Common myeloid progenitor, CD34-positive (primary cell): ENCODE data around the gene PLA2R1.
"Not testable (repeated sequence)": the region's sequence is repeated elsewhere in the genome, so short reads cannot be mapped to it uniquely, and the experiment has no call there.

Source experiments
- CTCF ChIA-PET: fragments of 350-600 bp; sonication (Branson Sonifier 250); formaldehyde crosslinking; loops from one replicate; lab custom pipeline; 2021; ENCODE audit warnings: antibody characterized with exemption; lab: Charles Lee
- POLR2A ChIA-PET: fragments of 350-600 bp; sonication (Branson Sonifier 250); formaldehyde crosslinking; loops from one replicate; lab custom pipeline; 2021; ENCODE audit warnings: antibody characterized with exemption; lab: Charles Lee
- DNase-seq, 3 donors: peaks; one replicate each; pipeline versions ENCODE4 v3.0.0 to v3.0.0-alpha.2; 2013
- H3K27ac ChIP-seq, 2 experiments: 1 replicate in 1 of 2; 2 replicates in 1 of 2; pipeline ENCODE4 v1.7.0; 2013; ENCODE audit warnings: inconsistent platforms in 2 of 2, low read length in 2 of 2, mild to moderate bottlenecking in 2 of 2, low read depth in 1 of 2, moderate library complexity in 1 of 2; ENCODE audit not compliant: severe bottlenecking in 2 of 2, insufficient read depth in 1 of 2, poor library complexity in 1 of 2
- H3K27me3 ChIP-seq, 5 experiments: replicated peaks in 2 of 5; 1 replicate in 3 of 5; 2 replicates in 2 of 5; pipeline versions ENCODE4 v1.6.1 to v1.7.0; 2013; ENCODE audit warnings: low read length in 4 of 5, mild to moderate bottlenecking in 2 of 5, moderate library complexity in 2 of 5, inconsistent platforms in 1 of 5; ENCODE audit not compliant: insufficient read depth in 5 of 5, control insufficient read depth in 4 of 5
- H3K36me3 ChIP-seq, 4 experiments: 1 replicate in 2 of 4; 2 replicates in 2 of 4; pipeline versions ENCODE4 v1.6.1 to v1.7.0; 2013; ENCODE audit warnings: low read length in 3 of 4, control low read depth in 1 of 4, mild to moderate bottlenecking in 1 of 4; ENCODE audit not compliant: control insufficient read depth in 4 of 4, insufficient read depth in 4 of 4
- H3K4me1 ChIP-seq, 4 experiments: 1 replicate in 3 of 4; 2 replicates in 1 of 4; pipeline versions ENCODE4 v1.6.1 to v1.7.1; 2013; ENCODE audit warnings: low read length in 3 of 4, mild to moderate bottlenecking in 3 of 4, control low read depth in 1 of 4, inconsistent platforms in 1 of 4, moderate library complexity in 1 of 4; ENCODE audit not compliant: control insufficient read depth in 4 of 4, insufficient read depth in 4 of 4; ENCODE audit errors: control extremely low read depth in 1 of 4
- H3K4me3 ChIP-seq, 7 experiments: 1 replicate in 4 of 7; 2 replicates in 3 of 7; pipeline versions ENCODE4 v1.5.1 to v1.7.0; 2013; ENCODE audit warnings: mild to moderate bottlenecking in 7 of 7, low read length in 6 of 7, moderate library complexity in 6 of 7, inconsistent platforms in 2 of 7, low read depth in 2 of 7, control low read depth in 1 of 7; ENCODE audit not compliant: insufficient read depth in 4 of 7, control insufficient read depth in 1 of 7; ENCODE audit errors: extremely low read depth in 1 of 7
- H3K9me3 ChIP-seq, 5 experiments: 1 replicate in 4 of 5; 2 replicates in 1 of 5; pipeline versions ENCODE4 v1.6.1 to v1.7.1; 2013; ENCODE audit warnings: low read length in 4 of 5, mild to moderate bottlenecking in 2 of 5, inconsistent platforms in 1 of 5, low read depth in 1 of 5, moderate library complexity in 1 of 5; ENCODE audit not compliant: control insufficient read depth in 4 of 5, insufficient read depth in 2 of 5; ENCODE audit errors: control extremely low read depth in 1 of 5
- WGBS: methylation state at CpG from one replicate; pipeline ENCODE4 v1.1.5; 2013; ENCODE audit not compliant: insufficient coverage; 5-methylcytosine and 5-hydroxymethylcytosine counted together

PLA2R1 gene

GRCh38 chr2:159962513-159962912 lies 99.9 kb downstream of the PLA2R1 start:
- H3K27me3 ChIP-seq, H3K4me3 ChIP-seq, H3K36me3 ChIP-seq, H3K27ac ChIP-seq, CTCF ChIA-PET, DNase-seq, H3K9me3 ChIP-seq: not testable (repeated sequence)
- POLR2A ChIA-PET: interaction anchor here (1.1 kb wide), 1 partner anchor 59 kb away, joined by 3 read pairs; no protein-coding TSS in a partner anchor
- H3K4me1 ChIP-seq: peaks cover 11 to 29% (median 16%) of the 10 kb centered on the region in 4 experiments

GRCh38 chr2:159961451-159961850 lies 101.0 kb downstream of the PLA2R1 start:
- Histone ChIP-seq H3K4me1 (peaks cover 11 to 29% (median 16%) of the 10 kb centered on the region in 4 experiments), H3K27ac (no peak overlapping the region), H3K9me3 (no peaks in the 10 kb centered on the region), H3K36me3 (no peaks in the 10 kb centered on the region), H3K4me3 (no peak overlapping the region), H3K27me3 (no peaks in the 10 kb centered on the region)
- POLR2A ChIA-PET: interaction anchor here (0.6 kb wide), 1 partner anchor 13 kb away, joined by 7 read pairs; no protein-coding TSS in a partner anchor
- WGBS: 100% methylated on average over 3 of the region's 4 CpGs
- CTCF ChIA-PET: interaction anchor here (0.9 kb wide), 1 partner anchor 30 kb away, joined by 3 read pairs; no protein-coding TSS in a partner anchor
- no peak for DNase-seq

- Histone ChIP-seq H3K27ac (no peak overlapping the region), H3K9me3 (no peaks in the 10 kb centered on the region), H3K27me3 (no peaks in the 10 kb centered on the region), H3K4me3 (no peak overlapping the region), H3K36me3 (no peaks in the 10 kb centered on the region), H3K4me1 (peaks cover 11 to 29% (median 16%) of the 10 kb centered on the region in 4 experiments)
- DNase-seq: no peak
- 100% methylated on average over 2 of the region's 2 CpGs for WGBS
- CTCF ChIA-PET: interaction anchor here (0.9 kb wide), 1 partner anchor 30 kb away, joined by 3 read pairs; no protein-coding TSS in a partner anchor
- POLR2A ChIA-PET: interaction anchor here (0.6 kb wide), 2 partner anchors 13 to 88 kb away, joined by 3 to 7 read pairs; no protein-coding TSS in a partner anchor
Measured at GRCh38 chr2:159961037-159961436, 101.4 kb downstream of the PLA2R1 start.

GRCh38 chr2:159960414-159960813 lies 102.0 kb downstream of the PLA2R1 start:
- CTCF ChIA-PET: no interaction called here
- Histone ChIP-seq H3K9me3 (no peaks in the 10 kb centered on the region), H3K36me3 (no peaks in the 10 kb centered on the region), H3K4me3 (no peak overlapping the region), H3K4me1 (peaks cover 11 to 29% (median 16%) of the 10 kb centered on the region in 4 experiments), H3K27me3 (no peaks in the 10 kb centered on the region), H3K27ac (no peak overlapping the region)
- DNase-seq: peak; percentile 57 to 90 (median 83)
- WGBS: no CpG with 5 or more reads among the region's 2 CpGs
- POLR2A ChIA-PET: interaction anchor here (0.6 kb wide), 1 partner anchor 88 kb away, joined by 3 read pairs; no protein-coding TSS in a partner anchor

GRCh38 chr2:159959136-159959535 lies 103.3 kb downstream of the PLA2R1 start:
- H3K9me3 ChIP-seq: no peaks in the 10 kb centered on the region
- no CpG with 5 or more reads among the region's 3 CpGs for WGBS
- H3K4me1 ChIP-seq: peaks cover 11 to 29% (median 16%) of the 10 kb centered on the region in 4 experiments
- no peaks in the 10 kb centered on the region for H3K27me3 ChIP-seq
- ChIA-PET CTCF (interaction anchor here (0.7 to 1.2 kb wide), 3 partner anchors 10 to 101 kb away, joined by 3 to 5 read pairs (median 3); no protein-coding TSS in a partner anchor), POLR2A (no interaction called here)
- no peaks in the 10 kb centered on the region for H3K36me3 ChIP-seq
- peak in 2 of 3 donors; percentile 36 to 55 for DNase-seq
- H3K27ac ChIP-seq: no peak overlapping the region
- H3K4me3 ChIP-seq: no peak overlapping the region

- H3K27me3 ChIP-seq: no peaks in the 10 kb centered on the region
- ChIA-PET CTCF (interaction anchor here (1.2 to 1.4 kb wide), 2 partner anchors 14 to 33 kb away, joined by 3 read pairs; no protein-coding TSS in a partner anchor), POLR2A (no interaction called here)
- WGBS: no CpG with 5 or more reads among the region's 2 CpGs
- no peaks in the 10 kb centered on the region for H3K9me3 ChIP-seq
- no peaks in the 10 kb centered on the region for H3K4me1 ChIP-seq
- no peak for DNase-seq
- H3K27ac ChIP-seq: no peak overlapping the region
- H3K36me3 ChIP-seq: no peaks in the 10 kb centered on the region
- H3K4me3 ChIP-seq: no peak overlapping the region
Measured at GRCh38 chr2:159953136-159953823, 109.1 kb downstream of the PLA2R1 start.

GRCh38 chr2:159946326-159946999 lies 116.0 kb downstream of the PLA2R1 start:
- no peaks in the 10 kb centered on the region for H3K4me1 ChIP-seq
- H3K9me3 ChIP-seq: no peaks in the 10 kb centered on the region
- no peaks in the 10 kb centered on the region for H3K27me3 ChIP-seq
- H3K27ac ChIP-seq: no peak overlapping the region
- POLR2A ChIA-PET: no interaction called here
- CTCF ChIA-PET: no interaction called here
- no peaks in the 10 kb centered on the region for H3K36me3 ChIP-seq
- no peak overlapping the region for H3K4me3 ChIP-seq
- no peak for DNase-seq
- WGBS: no CpG with 5 or more reads among the region's 1 CpG
